ENCODE data around the gene HSP90AA1.

DNA sequence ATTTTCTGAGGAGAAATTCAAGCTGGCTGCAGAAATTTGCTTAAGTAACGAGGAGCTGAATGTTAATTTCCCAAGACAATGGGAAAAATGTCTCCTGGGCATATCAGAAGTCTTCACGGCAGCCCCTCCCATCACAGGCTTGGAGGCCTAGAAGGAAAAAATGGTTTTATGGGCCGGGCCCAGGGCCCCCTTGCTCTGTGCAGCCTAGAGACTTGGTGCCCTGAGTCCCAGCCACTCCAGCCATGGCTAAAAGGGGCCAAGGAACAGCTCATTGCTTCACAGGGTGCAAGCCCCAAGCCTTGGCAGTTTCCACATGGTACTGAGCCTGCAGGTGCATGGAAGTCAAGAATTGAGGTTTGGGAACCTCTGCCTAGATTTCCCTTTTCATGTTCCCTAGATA is 24.3 kb upstream of the HSP90AA1 start:
- TF ChIP-seq, protein P1, sequence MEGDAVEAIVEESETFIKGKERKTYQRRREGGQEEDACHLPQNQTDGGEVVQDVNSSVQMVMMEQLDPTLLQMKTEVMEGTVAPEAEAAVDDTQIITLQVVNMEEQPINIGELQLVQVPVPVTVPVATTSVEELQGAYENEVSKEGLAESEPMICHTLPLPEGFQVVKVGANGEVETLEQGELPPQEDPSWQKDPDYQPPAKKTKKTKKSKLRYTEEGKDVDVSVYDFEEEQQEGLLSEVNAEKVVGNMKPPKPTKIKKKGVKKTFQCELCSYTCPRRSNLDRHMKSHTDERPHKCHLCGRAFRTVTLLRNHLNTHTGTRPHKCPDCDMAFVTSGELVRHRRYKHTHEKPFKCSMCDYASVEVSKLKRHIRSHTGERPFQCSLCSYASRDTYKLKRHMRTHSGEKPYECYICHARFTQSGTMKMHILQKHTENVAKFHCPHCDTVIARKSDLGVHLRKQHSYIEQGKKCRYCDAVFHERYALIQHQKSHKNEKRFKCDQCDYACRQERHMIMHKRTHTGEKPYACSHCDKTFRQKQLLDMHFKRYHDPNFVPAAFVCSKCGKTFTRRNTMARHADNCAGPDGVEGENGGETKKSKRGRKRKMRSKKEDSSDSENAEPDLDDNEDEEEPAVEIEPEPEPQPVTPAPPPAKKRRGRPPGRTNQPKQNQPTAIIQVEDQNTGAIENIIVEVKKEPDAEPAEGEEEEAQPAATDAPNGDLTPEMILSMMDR (IDR thresholded peaks at IDR 0.05) = no peak
- no peak for TF ChIP-seq POLR2A (IDR thresholded peaks at IDR 0.05)
